IgD-negative memory B cell (primary cell): ENCODE results near the gene GIN1. TPM values are rescaled to one million over a fixed set of nuclear protein-coding genes. Genes with fewer than 3 reads are reported as not detected.
A peak's percentile ranks its signal among the peaks of the same experiment; 100 is the strongest.

ENCODE experiments used
- H3K27ac Mint-ChIP-seq, 3 donors: one replicate each; pipeline ENCODE4 v1.8.0; 2020 to 2022; ENCODE audit warnings: mild to moderate bottlenecking in 3 of 3, mixed read lengths in 3 of 3, moderate library complexity in 1 of 3
- H3K27me3 Mint-ChIP-seq: one replicate; pipeline ENCODE4 v1.8.0; 2021; ENCODE audit warnings: mixed read lengths
- H3K36me3 Mint-ChIP-seq: one replicate; pipeline ENCODE4 v1.8.0; 2020; ENCODE audit warnings: mild to moderate bottlenecking, mixed read lengths
- H3K4me1 Mint-ChIP-seq, 3 donors: one replicate each; pipeline ENCODE4 v1.8.0; 2020 to 2022; ENCODE audit warnings: mixed read lengths in 3 of 3, mild to moderate bottlenecking in 1 of 3
- H3K4me3 Mint-ChIP-seq, 4 donors: one replicate each; pipeline ENCODE4 v1.8.0; 2020 to 2022; ENCODE audit warnings: mild to moderate bottlenecking in 4 of 4, mixed read lengths in 4 of 4, moderate library complexity in 3 of 4
- H3K9me3 Mint-ChIP-seq, 3 donors: one replicate each; pipeline ENCODE4 v1.8.0; 2020 to 2021; ENCODE audit warnings: mixed read lengths in 3 of 3, mild to moderate bottlenecking in 1 of 3
- polyA plus RNA-seq: library from polyadenylated mRNA; unstranded; fragments of 300-500 nt; fragmentation: Illumina TruSeq; gene quantifications from one replicate; pipeline ENCODE4 v1.2.3, GENCODE V29; 2021

The GIN1 gene
- polyA plus RNA-seq, 1 donor from 2014 or later = 7.9 TPM

DNA sequence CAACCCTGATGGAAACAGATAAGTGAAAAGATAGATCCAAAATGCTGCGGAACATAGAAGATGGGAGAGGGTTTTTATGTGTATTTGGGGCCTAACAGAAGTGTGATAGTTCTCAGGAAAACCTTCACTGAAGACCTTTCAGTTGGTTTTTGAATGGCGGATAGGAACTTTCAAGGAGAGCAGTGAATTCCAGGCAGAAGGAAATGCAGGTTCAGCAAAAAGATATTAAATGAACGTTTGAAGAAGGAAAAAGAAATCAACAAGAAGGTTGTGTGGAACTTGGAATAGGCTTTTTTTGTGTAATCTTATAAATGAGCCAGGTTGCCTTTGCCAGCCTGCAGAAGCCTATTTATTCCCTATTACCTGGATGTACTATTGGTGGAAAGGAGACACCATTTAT lies 2.3 kb upstream of the GIN1 start:
- peak overlapping the region in 2 of 4 donors; percentile 11 to 94 for H3K4me3 Mint-ChIP-seq
- H3K27ac Mint-ChIP-seq = no peak overlapping the region
- no peaks in the 10 kb centered on the region for H3K27me3 Mint-ChIP-seq
- no peaks in the 10 kb centered on the region for H3K36me3 Mint-ChIP-seq
- H3K9me3 Mint-ChIP-seq = no peaks in the 10 kb centered on the region
- peaks cover 21 to 42% (median 40%) of the 10 kb centered on the region in 3 donors for H3K4me1 Mint-ChIP-seq

DNA sequence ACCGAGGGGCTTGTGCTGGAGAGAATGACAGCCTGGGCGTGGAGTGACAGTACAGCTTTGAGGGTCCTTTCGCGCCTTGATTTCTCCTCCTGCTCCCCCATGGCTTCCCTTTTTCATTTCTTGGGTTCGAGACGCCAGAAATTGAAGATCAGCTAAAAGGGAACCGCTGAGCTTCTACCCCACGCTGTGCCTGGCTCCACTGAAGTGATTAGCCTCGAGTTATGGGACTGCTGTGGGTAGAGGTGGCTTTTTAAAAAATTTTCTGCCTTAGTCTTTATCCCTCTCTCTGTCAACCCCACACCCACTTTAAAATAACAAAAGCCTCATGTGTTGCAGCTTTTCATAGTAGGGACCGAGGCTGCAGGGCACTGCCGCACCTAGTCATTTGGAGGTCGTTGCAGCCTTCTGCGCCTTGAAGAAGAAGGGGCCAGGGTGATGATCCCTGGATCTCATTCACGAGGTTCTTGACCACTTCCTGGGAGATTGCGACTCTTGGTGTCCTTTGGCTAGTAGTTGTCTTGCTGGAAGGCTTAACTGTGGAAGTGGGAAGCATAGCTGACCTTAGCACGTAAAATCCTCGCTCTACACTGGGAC lies 766 bp upstream of the GIN1 start:
- H3K4me1 Mint-ChIP-seq = peaks cover 18 to 36% (median 30%) of the 10 kb centered on the region in 3 donors
- H3K27ac Mint-ChIP-seq = peak overlapping the region; percentile 91 to 100 (median 99)
- peak overlapping the region; percentile 94 to 100 (median 98) for H3K4me3 Mint-ChIP-seq
- H3K36me3 Mint-ChIP-seq = peaks cover 2% of the 10 kb centered on the region
- no peaks in the 10 kb centered on the region for H3K27me3 Mint-ChIP-seq
- H3K9me3 Mint-ChIP-seq = no peaks in the 10 kb centered on the region

DNA sequence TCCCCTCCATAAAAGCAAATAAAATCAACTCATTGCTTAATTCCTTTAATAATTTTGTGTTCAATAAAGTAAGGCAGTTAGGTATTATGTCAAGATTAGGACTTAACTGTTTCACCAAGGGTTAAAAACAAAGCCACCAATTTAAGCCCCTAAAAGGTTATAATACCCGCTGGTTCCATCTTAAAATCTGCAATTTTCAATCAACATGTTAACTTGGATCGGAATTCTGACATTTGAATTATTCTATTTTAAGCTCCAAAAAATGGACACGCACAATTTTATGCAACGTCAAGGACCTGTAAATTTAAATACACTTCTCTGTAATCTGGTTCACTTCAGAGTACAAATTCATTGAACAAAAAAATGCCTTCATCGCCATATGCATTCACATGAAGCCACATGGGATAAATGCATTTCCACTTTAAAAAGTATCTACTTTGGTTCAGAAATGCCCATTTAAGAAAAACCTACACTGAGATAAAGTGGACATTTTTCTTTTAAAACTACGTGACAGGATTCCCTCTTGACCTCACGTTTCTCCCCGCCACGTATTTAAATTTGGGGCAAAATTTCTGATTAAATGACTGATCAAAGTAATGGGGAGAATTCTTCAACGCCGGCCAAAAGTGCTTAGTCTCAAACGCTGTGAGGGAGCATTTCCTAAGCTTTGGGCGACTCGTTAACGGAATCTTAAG lies 721 bp downstream of the GIN1 start:
- Mint-ChIP-seq H3K27me3 (no peaks in the 10 kb centered on the region), H3K36me3 (peaks cover 2% of the 10 kb centered on the region), H3K9me3 (no peaks in the 10 kb centered on the region), H3K27ac (peak overlapping the region; percentile 91 to 100 (median 99)), H3K4me1 (peaks cover 15 to 39% (median 35%) of the 10 kb centered on the region in 3 donors), H3K4me3 (peak overlapping the region; percentile 94 to 100 (median 98))

DNA sequence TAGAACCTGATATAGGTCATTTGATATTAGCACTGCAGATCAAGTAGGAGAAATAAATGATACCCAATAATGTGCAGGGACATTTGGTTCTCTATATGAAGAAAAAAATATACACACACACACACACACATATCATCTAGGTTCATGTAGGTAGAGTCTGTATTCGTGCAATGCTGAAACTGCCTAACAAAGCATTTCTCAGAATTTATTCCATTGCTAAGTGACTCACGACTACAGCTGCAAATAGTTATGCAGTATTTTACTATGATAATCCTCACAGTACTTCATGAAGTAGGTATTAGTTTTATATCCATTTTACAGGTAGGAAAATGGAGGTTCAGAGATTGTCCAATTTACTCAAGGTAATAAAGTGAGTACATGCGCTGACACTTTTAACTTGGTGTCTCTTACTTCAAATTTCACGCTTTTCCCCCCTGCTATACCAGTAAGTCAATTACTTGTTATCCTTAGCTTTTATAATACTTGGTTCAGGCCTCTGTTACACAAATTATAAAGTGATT lies 2.4 kb downstream of the GIN1 start:
- Mint-ChIP-seq H3K36me3 (peaks cover 4% of the 10 kb centered on the region), H3K4me1 (peaks cover 10 to 40% (median 34%) of the 10 kb centered on the region in 3 donors), H3K9me3 (no peaks in the 10 kb centered on the region), H3K27ac (no peak overlapping the region), H3K4me3 (no peak overlapping the region), H3K27me3 (no peaks in the 10 kb centered on the region)

DNA sequence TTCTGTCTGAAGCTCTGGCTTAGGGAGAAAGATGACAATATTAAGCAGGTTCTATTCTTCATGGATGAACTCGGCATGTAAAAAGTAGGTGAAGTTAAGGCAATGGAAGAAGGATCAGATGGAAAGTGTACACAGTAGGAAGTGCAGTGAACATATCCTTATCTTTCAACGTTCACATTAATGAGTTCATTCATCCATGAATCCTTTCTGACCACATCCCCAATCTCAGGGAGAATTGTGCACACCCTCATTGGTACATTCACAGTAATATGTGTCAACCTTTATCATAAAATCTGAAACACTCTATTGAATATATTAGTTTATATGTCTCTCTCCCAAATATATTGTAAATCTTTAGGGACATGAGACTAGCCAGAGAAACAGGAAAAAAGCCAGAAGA lies 5.5 kb downstream of the GIN1 start:
- peaks cover 0 to 1% (median 0%) of the 10 kb centered on the region in 3 donors for H3K9me3 Mint-ChIP-seq
- H3K4me3 Mint-ChIP-seq = peak overlapping the region in 1 of 4 donors; percentile 69
- peaks cover 9% of the 10 kb centered on the region for H3K36me3 Mint-ChIP-seq
- peaks cover 7 to 41% (median 35%) of the 10 kb centered on the region in 3 donors for H3K4me1 Mint-ChIP-seq
- no peak overlapping the region for H3K27ac Mint-ChIP-seq
- no peaks in the 10 kb centered on the region for H3K27me3 Mint-ChIP-seq

DNA sequence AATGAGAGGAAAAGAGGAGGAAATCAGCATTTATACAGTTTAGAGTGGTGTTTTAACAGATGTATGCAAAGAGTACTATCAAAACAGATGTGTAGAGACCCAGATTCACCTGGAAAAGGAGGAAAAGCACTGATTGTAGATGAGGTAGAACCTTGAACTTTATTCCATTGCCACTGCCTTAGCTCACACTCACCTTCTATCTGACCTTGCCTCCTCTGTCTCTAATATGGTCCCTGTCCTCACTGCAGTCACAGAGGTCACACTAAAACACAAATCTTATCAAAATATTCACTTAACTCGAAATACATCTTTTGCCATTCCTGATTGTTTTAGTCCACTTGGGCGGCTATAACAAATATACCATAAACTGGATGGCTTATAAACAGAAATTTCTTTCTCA lies 7.0 kb downstream of the GIN1 start:
- H3K27ac Mint-ChIP-seq = no peak overlapping the region
- H3K27me3 Mint-ChIP-seq = no peaks in the 10 kb centered on the region
- peaks cover 7 to 36% (median 26%) of the 10 kb centered on the region in 3 donors for H3K4me1 Mint-ChIP-seq
- H3K9me3 Mint-ChIP-seq = peaks cover 0 to 1% (median 0%) of the 10 kb centered on the region in 3 donors
- no peak overlapping the region for H3K4me3 Mint-ChIP-seq
- peaks cover 9% of the 10 kb centered on the region for H3K36me3 Mint-ChIP-seq

DNA sequence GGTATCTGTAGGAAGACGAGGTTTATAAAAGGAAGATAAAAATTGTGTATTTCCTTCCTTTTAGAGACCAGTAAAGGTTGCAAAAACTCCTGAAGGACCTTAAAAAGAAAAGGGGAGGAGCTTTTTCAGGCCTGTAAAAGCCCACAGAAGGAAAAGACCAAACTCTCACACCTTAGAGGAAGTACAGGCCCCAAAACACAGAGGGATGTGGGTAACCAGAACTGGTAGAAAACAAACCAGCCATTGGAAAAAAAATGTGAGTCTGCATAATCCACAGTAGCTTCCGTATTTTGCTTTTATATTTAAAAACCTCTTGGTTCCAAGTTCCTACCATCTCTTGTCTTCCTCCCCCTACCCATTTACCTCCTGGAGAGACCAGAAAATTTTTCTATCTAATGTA lies 8.5 kb downstream of the GIN1 start:
- peaks cover 0 to 1% (median 0%) of the 10 kb centered on the region in 3 donors for H3K9me3 Mint-ChIP-seq
- H3K27me3 Mint-ChIP-seq = no peaks in the 10 kb centered on the region
- peaks cover 7 to 36% (median 27%) of the 10 kb centered on the region in 3 donors for H3K4me1 Mint-ChIP-seq
- H3K27ac Mint-ChIP-seq = peak overlapping the region in 1 of 3 donors; percentile 46
- peaks cover 9% of the 10 kb centered on the region for H3K36me3 Mint-ChIP-seq
- peak overlapping the region in 2 of 4 donors; percentile 47 to 56 for H3K4me3 Mint-ChIP-seq

DNA sequence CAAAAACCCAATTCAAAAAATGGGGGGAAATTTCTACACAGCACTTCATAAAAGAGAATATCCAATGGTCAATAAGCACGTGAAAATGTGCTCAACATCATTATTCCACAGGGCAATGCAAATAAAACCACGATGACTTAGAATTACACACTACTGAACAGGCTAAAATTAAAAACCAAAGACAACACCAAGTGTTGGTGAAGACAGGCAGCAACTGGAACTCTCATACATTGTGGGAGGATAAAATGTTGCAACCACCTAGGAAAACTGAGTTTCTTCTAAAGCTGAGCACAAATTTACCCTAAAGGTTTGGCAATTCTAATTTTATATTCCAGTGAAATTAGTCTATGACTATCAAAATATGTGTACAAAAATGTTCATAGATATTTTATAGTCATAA lies 9.5 kb downstream of the GIN1 start:
- no peaks in the 10 kb centered on the region for H3K27me3 Mint-ChIP-seq
- peak overlapping the region in 1 of 4 donors; percentile 15 for H3K4me3 Mint-ChIP-seq
- H3K27ac Mint-ChIP-seq = no peak overlapping the region
- H3K36me3 Mint-ChIP-seq = peaks cover 9% of the 10 kb centered on the region
- H3K4me1 Mint-ChIP-seq = peaks cover 7 to 36% (median 27%) of the 10 kb centered on the region in 3 donors
- H3K9me3 Mint-ChIP-seq = peaks cover 0 to 1% (median 0%) of the 10 kb centered on the region in 3 donors

DNA sequence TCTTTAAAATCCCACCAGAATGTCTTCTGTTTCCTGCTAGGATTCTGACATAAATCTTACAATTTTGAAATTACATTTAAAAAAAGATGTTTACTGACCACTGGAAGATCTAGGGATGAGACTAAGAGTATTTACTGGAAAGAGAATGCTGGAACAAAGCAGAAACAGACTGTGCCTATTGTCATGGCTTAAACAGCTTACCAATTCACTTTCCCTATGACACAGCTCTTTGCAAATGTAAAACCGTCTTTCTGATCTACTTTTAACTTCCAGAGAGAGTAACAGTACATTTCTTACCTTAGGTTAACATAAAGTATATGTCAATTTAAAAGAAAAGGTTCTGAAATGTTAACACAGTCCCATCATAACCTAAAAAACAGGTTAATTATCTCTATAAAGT lies 10.7 kb downstream of the GIN1 start:
- peak overlapping the region in 1 of 3 donors; percentile 69 for H3K27ac Mint-ChIP-seq
- peaks cover 0 to 1% (median 0%) of the 10 kb centered on the region in 3 donors for H3K9me3 Mint-ChIP-seq
- no peaks in the 10 kb centered on the region for H3K27me3 Mint-ChIP-seq
- no peak overlapping the region for H3K4me3 Mint-ChIP-seq
- H3K36me3 Mint-ChIP-seq = peaks cover 11% of the 10 kb centered on the region
- peaks cover 7 to 24% (median 22%) of the 10 kb centered on the region in 3 donors for H3K4me1 Mint-ChIP-seq

DNA sequence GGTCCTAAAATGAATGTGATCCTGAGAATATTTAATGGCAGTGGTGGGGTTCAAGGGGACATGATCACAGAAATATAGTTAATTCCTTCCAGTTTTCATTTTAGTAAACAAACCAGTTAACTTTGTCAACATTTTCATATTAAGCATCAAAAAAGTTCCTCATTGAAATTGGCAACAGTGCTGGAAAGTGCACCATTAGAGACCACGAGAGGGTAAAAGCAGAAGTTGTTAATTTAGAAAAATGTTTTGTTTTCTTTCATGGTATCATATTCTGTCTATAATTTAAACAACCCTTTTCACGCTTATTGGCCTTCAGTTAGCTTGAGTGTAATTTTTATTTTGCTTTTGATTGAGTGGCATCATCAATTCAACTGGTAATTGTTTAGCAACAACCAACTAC lies 11.9 kb downstream of the GIN1 start:
- Mint-ChIP-seq H3K36me3 (peaks cover 10% of the 10 kb centered on the region), H3K27ac (no peak overlapping the region), H3K27me3 (no peaks in the 10 kb centered on the region), H3K4me1 (peaks cover 7 to 22% (median 21%) of the 10 kb centered on the region in 3 donors), H3K4me3 (no peak overlapping the region), H3K9me3 (peaks cover 0 to 1% (median 0%) of the 10 kb centered on the region in 3 donors)

DNA sequence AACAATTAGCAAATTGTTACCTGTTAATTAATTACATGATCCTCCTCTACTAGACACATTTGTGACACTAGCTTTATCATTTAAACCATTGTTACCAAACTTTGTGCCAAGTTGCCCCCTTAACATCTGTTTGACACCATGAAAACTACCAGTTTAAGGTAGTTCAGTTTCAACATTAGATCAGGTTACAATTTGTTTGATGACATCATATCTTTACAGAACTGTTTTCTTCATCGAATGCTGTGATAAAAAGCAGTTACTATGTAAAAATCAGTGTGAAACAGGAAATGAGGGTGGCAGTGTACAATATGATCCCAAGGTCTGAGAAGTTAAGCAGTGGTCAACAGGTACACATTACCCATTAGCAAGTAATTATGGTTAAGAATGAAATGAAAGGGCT lies 17.7 kb downstream of the GIN1 start:
- no peaks in the 10 kb centered on the region for H3K9me3 Mint-ChIP-seq
- no peaks in the 10 kb centered on the region for H3K4me1 Mint-ChIP-seq
- H3K4me3 Mint-ChIP-seq = no peak overlapping the region
- H3K36me3 Mint-ChIP-seq = peaks cover 14% of the 10 kb centered on the region
- H3K27me3 Mint-ChIP-seq = no peaks in the 10 kb centered on the region
- no peak overlapping the region for H3K27ac Mint-ChIP-seq

DNA sequence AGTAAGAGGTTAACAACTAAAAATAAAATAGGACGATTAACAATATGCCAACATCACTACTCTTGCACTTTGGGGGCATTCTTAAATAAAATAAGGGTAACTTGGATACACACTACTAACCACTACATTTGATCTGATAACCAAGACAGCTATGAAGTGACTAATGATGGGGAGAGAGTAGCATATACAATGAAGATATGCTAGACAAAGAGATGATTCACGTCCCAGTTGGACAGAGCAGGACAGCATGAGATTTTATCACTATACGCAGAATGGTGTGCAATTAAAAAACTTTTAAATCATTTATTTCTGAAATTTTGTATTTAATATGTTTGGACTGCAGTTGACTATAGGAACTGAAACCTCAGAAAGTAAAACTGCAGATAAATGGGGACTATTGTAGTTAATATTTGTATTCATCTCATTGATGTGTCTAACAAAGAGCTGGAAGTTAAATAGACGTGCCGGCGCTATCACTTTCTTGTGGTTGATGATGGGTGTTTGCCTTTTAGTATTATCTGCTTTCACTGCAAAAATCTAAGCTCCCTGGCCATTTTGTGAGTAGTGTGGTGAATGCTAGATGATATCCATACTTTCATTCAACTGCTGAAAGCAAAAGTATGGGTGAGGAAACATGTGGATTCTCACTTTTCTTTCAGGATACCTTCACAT lies 18.7 kb downstream of the GIN1 start:
- Mint-ChIP-seq H3K27ac (no peak overlapping the region), H3K36me3 (peaks cover 19% of the 10 kb centered on the region), H3K4me1 (no peaks in the 10 kb centered on the region), H3K27me3 (no peaks in the 10 kb centered on the region), H3K9me3 (no peaks in the 10 kb centered on the region), H3K4me3 (no peak overlapping the region)

DNA sequence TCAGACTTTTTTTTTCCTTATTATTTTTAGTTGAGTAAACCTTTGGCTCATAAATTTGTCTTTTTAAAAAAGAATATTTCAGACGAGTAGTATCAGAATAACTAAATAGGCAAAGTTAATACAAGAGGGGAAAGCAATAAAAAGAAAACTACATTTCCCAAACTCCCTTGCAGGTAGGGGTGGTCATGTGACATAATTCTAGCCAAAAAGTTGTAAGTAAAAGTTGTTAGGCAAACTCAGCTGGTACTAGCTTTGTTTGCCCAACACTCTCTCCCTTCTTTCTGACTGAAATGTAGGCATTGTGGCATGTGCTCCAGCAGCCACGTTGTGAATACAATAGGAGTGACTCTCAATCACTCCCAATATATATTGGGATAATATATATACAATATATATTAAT lies 20.9 kb downstream of the GIN1 start:
- no peaks in the 10 kb centered on the region for H3K4me1 Mint-ChIP-seq
- H3K27ac Mint-ChIP-seq = no peak overlapping the region
- H3K4me3 Mint-ChIP-seq = no peak overlapping the region
- H3K9me3 Mint-ChIP-seq = no peaks in the 10 kb centered on the region
- H3K27me3 Mint-ChIP-seq = no peaks in the 10 kb centered on the region
- peaks cover 22% of the 10 kb centered on the region for H3K36me3 Mint-ChIP-seq

DNA sequence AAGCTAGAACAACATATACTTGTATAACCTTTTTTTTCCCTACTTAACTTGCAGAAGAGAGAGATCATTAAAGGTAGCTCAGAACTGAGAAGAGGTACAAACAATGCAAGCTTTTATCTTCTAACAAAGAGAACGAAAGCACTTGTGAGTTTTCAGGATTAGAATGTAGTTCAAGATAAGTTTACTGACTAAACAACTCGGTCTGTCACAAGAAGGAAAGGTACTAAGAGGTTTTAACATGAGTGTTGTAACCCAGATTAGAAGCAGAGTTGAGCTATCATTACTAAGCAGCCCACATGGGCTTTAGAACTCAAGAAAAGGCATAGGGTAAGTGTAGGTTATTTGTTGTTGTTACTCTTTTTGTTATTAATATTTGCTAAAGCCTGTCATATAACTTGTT lies 25.2 kb downstream of the GIN1 start:
- Mint-ChIP-seq H3K4me1 (no peaks in the 10 kb centered on the region), H3K36me3 (peaks cover 23% of the 10 kb centered on the region), H3K27me3 (no peaks in the 10 kb centered on the region), H3K9me3 (peaks cover 0 to 5% (median 2%) of the 10 kb centered on the region in 3 donors), H3K4me3 (no peak overlapping the region), H3K27ac (peak overlapping the region in 1 of 3 donors; percentile 23)

DNA sequence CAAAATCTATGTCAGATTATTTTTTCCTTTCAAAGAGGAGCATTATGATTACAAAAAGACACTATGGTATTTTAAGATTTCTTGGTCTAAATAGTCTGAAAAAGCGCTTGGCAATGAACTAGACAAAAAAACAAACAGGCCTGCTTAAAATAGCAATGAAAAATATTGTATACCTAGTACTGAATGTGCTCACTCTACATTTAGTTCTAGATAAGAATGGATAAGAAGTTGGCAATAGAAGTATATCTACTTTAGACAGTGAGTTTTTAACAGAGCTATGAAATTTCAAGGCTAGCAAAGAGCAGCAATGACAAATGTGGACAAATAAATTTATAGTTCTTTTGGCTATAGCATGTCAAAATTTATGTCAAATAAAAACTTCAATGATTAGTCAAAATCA lies 26.2 kb downstream of the GIN1 start:
- Mint-ChIP-seq H3K27ac (no peak overlapping the region), H3K9me3 (peaks cover 0 to 5% (median 2%) of the 10 kb centered on the region in 3 donors), H3K4me1 (no peaks in the 10 kb centered on the region), H3K36me3 (peaks cover 25% of the 10 kb centered on the region), H3K4me3 (no peak overlapping the region), H3K27me3 (no peaks in the 10 kb centered on the region)
